SJCRH30 (cell line): Measurements from ENCODE around the gene SLC1A7. TPM values are rescaled to one million over a fixed set of nuclear protein-coding genes. Genes with fewer than 3 reads are reported as not detected.

ENCODE experiments used
- DNase-seq, 2 experiments: peaks; one replicate each; pipeline ENCODE4 v3.0.0-alpha.2; 2015 to 2020
- H3K27ac ChIP-seq: fragments of 250-450 bp; sonication (Bioruptor Pico); 2 replicates; pipeline ENCODE4 v1.5.1; 2020; ENCODE audit warnings: mild to moderate bottlenecking, moderate library complexity
- H3K27me3 ChIP-seq: fragments of 250-450 bp; sonication (Bioruptor Pico); 2 replicates; pipeline ENCODE4 v1.5.1; 2020; ENCODE audit warnings: mild to moderate bottlenecking, moderate library complexity
- H3K36me3 ChIP-seq: fragments of 250-450 bp; sonication (Bioruptor Pico); 2 replicates; pipeline ENCODE4 v1.5.1; 2020; ENCODE audit warnings: mild to moderate bottlenecking, moderate library complexity
- H3K4me1 ChIP-seq: fragments of 250-450 bp; sonication (Bioruptor Pico); 2 replicates; pipeline ENCODE4 v1.5.1; 2020; ENCODE audit warnings: mild to moderate bottlenecking, moderate library complexity
- H3K4me3 ChIP-seq: fragments of 250-450 bp; sonication (Bioruptor Pico); 2 replicates; pipeline ENCODE4 v1.5.1; 2020; ENCODE audit warnings: mild to moderate bottlenecking, moderate library complexity
- H3K9me3 ChIP-seq: fragments of 250-450 bp; sonication (Bioruptor Pico); replicated peaks from 2 replicates; pipeline ENCODE4 v1.5.1; 2020; ENCODE audit warnings: mild to moderate bottlenecking, moderate library complexity
- total RNA-seq: library from RNA; depleted of rRNA; stranded (reverse); fragments of >200 nt; shearing (Covaris generic); gene quantifications from 2 replicates; pipeline ENCODE4 v1.2.3, GENCODE V29; 2014

Gene SLC1A7
- total RNA-seq, 1 experiment from 2014 or later = 0.04 TPM

DNA sequence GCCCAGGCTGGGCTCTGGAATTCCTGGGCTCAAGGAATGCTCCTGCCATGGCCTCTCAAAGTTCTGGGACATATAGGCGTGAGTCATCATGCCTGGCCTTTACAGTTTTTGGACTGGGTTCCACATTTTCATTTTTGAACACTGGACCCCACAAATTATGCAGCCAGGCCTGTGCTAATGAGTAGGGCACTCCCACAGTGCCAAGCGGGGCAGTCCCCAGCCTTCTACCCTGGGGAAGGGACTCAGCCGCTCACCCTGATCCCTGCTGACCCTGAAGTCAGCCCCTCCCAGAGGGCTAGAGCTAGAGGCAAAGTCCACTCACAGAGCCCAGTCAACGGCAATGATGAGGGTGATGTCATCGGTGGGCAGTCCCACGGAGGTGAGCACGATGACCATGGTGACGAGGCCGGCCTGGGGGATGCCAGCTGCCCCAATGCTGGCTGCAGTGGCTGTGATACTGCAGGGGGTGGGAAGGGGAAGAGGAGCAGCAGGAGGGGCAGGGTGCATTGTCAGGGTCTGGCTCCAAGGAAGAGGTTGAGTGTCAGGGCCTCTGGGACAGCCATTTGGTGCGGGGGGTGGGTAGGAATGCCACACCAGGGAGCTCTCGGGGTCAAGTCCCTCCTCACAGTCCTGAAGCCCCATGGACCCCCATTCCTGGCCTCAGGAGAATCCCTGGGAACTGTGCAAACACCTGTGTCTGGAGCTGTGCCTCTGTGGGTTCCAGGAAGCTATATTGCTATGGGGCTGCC is 52.8 kb downstream of the SLC1A7 start:
- peak; percentile 37 to 39 for DNase-seq
- Histone ChIP-seq H3K27me3 (no peaks in the 10 kb centered on the region), H3K9me3 (no peaks in the 10 kb centered on the region), H3K4me1 (peaks cover 32% of the 10 kb centered on the region), H3K4me3 (no peak overlapping the region), H3K36me3 (no peaks in the 10 kb centered on the region), H3K27ac (peak overlapping the region; percentile 17; the same call in 1 of the 2 replicates)

DNA sequence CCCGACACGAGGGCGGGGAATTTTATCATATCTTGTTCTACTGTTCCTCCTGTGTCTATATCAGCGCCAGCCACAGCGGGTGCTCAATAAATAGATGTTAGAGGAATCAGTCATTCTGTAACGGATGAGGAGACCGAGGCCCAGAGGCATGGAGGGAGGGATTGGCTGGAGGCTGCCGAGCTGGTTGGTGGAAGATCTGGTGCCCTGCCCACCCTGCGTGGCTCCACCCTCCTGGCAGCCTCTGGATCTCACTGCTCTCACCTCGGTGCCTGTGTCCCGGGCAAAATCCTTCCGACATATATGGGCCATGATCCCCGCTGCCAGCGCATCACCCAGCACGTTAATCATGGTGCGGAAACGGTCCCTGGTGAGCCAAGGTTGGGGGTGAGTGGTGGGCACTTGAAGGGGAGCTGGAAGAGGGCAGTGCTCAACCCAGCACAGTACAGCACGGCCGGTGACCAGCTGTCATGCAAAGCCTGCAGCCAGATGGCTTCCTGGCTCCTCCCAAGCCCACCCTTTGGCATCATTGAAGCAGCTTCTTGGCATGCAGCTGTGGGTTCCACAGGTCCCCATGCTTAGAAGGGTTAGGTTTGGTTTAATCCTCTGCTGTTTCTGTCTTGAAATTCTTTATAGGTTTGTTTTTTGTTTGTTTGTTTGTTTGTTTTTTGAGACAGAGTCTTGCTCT is 53.7 kb downstream of the SLC1A7 start:
- Histone ChIP-seq H3K27ac (peak overlapping the region; percentile 17; the same call in 1 of the 2 replicates), H3K9me3 (no peaks in the 10 kb centered on the region), H3K4me1 (peaks cover 32% of the 10 kb centered on the region), H3K4me3 (no peak overlapping the region), H3K27me3 (no peaks in the 10 kb centered on the region), H3K36me3 (no peaks in the 10 kb centered on the region)
- DNase-seq = peak; percentile 43 to 54

DNA sequence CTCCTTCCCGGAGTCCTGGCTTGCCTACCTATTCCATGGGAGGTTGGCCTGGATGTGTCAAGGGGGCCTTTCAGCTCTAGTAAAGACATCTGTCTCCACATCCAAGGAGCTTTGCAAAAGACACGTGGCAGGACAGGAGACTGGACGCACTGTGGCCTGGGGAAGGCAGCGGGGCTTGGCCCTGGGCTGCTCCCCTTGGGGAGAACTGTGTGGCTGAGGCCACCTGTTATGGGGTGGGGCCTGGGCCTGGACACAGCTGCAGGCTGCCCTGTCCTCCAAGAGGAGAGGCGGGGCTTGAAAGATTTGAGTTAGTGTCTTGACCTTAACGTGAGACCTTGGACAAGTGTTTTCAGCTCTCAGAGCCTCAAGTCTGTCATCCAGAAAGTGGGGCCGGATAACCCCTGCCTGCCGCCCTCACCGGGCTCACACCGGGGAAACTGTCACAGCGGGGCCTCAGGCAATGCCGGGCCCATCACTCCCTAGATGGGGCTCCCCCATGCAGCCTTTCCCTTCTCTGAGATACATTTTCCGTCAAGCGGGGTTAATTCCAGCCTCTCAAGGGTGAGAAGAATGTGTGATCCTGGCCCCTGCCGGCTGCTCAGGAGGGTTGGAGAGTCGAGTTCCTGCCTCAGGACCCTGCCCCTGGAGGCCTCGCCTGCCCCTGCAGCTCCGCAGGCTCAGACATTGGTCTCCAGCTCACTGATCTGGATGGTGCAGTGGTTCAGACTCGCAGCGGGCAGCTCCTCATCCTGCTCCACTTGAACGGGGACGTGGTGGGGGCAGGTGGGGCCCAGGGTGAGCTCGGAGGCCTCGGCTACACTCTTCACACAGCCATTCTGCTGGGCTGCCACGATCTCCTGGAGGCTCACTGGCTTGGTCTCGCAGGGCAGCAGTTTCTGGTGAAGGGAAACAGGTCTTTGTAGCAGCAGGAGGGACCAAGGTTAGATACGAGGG is 54.8 kb downstream of the SLC1A7 start:
- no peaks in the 10 kb centered on the region for H3K27me3 ChIP-seq
- H3K9me3 ChIP-seq = no peaks in the 10 kb centered on the region
- peak overlapping the region; percentile 13; the same call in 1 of the 2 replicates for H3K27ac ChIP-seq
- peaks cover 32% of the 10 kb centered on the region for H3K4me1 ChIP-seq
- H3K4me3 ChIP-seq = no peak overlapping the region
- no peaks in the 10 kb centered on the region for H3K36me3 ChIP-seq
- DNase-seq = peak; percentile 80 to 81

DNA sequence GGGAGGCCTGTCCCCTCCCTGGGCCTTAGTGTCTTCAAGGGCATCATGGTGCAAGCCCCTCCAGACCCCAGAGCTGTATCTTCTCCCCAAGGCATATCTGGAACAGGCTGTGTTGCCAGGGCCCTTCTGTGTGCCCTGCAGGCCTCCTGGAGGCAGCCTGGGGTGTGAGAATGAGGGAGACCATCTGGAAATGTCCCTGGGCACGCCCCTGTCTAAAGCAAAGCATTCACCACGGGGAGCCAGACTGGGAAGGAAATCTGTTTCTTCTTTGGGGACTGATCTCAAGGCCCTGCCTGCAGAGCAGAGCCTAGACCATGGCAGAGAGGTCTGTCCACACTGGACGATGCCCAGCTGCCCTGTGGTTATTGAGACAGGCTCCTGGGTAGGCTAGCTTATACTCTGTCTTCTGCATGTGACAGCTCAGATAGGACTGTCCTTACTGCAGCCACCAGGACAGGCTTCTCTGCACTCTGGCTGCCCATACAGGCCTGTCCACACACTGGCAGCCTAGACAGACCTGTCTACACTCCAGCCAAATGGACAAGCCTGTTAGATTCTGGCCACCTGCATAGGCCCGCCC is 55.9 kb downstream of the SLC1A7 start:
- peak in 1 of 2 experiments; percentile 16 for DNase-seq
- peaks cover 32% of the 10 kb centered on the region for H3K4me1 ChIP-seq
- no peak overlapping the region for H3K4me3 ChIP-seq
- H3K27ac ChIP-seq = 0 out of 2 replicates have a peak overlapping the region, but pooled peaks have one; percentile 3
- no peaks in the 10 kb centered on the region for H3K36me3 ChIP-seq
- H3K9me3 ChIP-seq = no peaks in the 10 kb centered on the region
- no peaks in the 10 kb centered on the region for H3K27me3 ChIP-seq

DNA sequence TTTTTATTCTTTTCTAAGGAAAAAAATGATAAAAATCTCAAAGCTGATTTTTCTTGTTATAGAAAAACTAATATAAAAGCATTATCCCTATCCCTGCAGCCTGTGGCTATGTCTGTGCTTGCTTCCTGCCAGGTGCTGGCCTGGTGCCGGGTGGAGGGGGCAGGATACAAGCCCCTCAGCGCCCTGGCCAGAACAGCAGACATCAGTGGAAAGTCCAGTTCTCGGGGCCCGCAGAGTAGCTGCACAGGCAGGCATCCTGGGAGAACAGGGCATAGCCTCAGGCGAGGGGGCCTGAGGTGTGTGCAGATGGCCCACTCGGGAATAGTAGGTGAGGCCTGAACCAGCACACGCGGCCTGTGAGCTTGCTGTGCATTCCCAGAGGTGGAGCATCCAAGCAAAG is 57.0 kb downstream of the SLC1A7 start:
- no peaks in the 10 kb centered on the region for H3K36me3 ChIP-seq
- DNase-seq = no peak
- H3K27me3 ChIP-seq = no peaks in the 10 kb centered on the region
- H3K4me1 ChIP-seq = peaks cover 29% of the 10 kb centered on the region
- H3K9me3 ChIP-seq = no peaks in the 10 kb centered on the region
- no peak overlapping the region for H3K27ac ChIP-seq
- no peak overlapping the region for H3K4me3 ChIP-seq

DNA sequence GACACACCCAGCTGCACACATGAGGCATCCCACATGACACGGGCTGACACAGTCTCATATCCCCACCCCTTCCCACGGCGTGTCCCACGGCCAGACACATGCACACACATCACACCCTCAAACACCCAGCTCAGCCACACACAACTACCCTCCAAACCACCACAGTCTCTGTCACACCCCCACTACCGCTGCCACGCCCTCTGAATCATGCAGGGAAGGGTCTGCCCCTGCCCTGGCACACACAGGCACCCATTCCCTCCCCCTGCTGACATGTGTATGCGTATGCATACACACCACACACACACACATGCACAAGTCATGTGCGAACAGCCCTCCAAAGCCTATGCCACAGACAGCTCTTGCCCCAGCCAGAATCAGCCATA is 57.9 kb downstream of the SLC1A7 start:
- Histone ChIP-seq H3K27ac (no peak overlapping the region), H3K9me3 (no peaks in the 10 kb centered on the region), H3K4me3 (no peak overlapping the region), H3K4me1 (peaks cover 27% of the 10 kb centered on the region), H3K27me3 (no peaks in the 10 kb centered on the region), H3K36me3 (no peaks in the 10 kb centered on the region)
- no peak for DNase-seq

DNA sequence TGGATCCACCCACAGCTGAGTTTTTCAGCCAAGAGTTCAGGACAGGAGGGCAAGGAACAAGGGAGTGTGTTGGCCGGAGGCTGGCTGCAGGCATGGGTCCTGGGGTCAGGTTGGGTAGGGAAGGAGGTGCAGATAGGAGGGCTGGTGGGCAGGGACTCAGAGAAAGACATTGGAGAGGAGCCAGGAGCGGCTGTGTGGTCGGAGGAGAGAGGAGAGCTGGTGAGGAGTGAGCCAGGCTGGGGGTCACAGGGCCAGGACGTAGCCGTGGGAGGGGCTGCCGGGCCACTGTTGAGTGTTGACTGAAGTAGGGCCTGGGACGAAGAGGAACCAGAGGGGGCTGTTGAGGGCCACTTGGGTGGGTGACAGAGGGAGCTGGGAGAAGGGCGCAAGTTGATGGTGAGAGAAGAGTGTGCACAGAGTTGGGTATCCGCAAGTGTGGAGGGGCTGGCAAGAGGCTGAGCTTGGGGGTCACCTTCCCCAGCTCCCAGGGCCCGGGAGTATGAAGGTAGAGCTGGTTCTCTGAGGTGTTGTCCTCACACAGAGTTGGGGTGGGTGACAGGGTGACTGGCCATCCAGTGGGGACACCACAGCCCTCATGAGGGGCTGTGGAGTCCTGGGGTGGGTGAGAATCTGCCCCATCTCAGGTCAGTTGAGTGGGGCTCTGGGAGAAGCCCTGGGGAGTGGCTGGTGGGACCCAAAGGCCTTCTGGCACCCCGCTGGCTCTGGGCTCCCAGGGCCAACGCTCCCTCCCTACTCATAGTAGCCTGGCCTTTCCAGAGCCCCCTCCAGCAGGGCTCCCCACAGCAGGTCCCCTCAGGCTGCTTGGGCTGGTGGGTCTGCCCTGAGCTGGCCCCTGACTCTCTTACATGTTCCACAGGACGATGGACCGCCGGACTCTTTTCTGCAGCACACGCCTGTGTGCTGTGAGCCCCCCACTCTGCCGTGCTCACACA is 58.5 kb downstream of the SLC1A7 start:
- H3K4me3 ChIP-seq = no peak overlapping the region
- no peaks in the 10 kb centered on the region for H3K9me3 ChIP-seq
- peaks cover 20% of the 10 kb centered on the region for H3K4me1 ChIP-seq
- H3K27me3 ChIP-seq = no peaks in the 10 kb centered on the region
- H3K27ac ChIP-seq = no peak overlapping the region
- DNase-seq = no peak
- H3K36me3 ChIP-seq = no peaks in the 10 kb centered on the region

DNA sequence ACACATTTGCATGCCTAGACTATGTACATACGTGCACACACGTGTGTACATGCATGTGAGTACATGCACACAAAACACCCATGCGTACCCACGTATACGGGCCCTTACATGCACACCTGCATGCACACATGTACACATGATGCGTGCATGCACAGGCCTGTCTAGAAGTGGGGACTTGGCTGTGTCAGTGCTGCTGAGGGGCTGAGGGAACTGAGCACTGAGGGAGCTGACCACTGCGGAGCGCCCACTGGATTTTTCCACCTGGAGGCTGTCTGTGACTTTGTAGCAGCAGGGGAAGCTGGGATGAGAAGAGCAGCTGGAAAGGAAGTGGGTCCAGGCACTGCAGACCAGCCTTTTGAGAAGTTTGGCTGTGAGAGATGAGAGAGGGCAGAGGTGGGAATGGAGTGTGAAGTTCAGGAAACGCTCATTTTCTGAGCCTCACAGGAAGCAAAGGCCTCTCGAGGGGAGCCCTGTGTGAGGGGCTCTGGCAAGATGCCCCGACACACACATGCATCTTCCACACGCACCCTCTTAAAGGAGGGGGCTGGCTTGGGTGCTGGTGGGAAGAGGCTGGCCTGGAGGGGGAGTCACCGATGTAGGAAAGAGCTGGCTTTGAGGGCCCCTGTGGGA is 59.5 kb downstream of the SLC1A7 start:
- no peaks in the 10 kb centered on the region for H3K9me3 ChIP-seq
- DNase-seq = no peak
- H3K36me3 ChIP-seq = no peaks in the 10 kb centered on the region
- H3K4me3 ChIP-seq = no peak overlapping the region
- peaks cover 12% of the 10 kb centered on the region for H3K4me1 ChIP-seq
- no peaks in the 10 kb centered on the region for H3K27me3 ChIP-seq
- no peak overlapping the region for H3K27ac ChIP-seq

DNA sequence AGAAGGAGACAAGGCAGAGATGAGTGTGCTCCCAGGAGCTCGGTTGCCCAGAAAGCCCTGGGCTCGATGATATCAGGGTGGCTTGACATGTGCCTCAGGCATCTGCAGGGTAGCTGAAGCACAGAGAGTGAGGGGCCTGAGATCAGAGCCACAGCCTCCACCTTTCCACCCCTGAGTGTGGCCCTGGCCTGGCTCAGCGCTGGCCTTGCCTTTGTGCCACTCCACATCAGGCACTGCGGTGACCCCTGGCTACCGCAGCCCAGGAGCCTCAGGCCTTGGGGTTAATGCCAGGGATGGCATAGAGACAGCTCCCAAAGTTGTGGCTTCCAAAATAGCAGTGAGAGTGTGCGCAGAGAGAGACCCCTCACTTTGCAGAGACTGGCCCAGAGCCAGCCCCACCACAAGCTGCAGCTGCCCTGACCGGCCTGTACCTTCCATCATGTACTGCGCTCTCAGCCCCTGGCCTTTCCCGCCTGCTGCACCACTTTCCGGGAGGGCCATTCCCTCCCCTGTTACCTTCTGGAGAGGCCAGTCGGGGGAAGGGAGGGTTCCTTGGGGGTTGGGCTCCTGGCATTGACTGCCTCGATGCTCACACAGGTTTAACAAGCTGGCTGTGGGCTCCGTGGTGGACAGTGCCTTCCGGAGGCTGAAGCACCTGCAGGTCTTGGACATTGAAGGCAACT is 60.9 kb downstream of the SLC1A7 start:
- no peaks in the 10 kb centered on the region for H3K36me3 ChIP-seq
- no peaks in the 10 kb centered on the region for H3K4me1 ChIP-seq
- peak; percentile 45 to 49 for DNase-seq
- no peaks in the 10 kb centered on the region for H3K27me3 ChIP-seq
- no peaks in the 10 kb centered on the region for H3K9me3 ChIP-seq
- H3K4me3 ChIP-seq = no peak overlapping the region
- H3K27ac ChIP-seq = no peak overlapping the region

DNA sequence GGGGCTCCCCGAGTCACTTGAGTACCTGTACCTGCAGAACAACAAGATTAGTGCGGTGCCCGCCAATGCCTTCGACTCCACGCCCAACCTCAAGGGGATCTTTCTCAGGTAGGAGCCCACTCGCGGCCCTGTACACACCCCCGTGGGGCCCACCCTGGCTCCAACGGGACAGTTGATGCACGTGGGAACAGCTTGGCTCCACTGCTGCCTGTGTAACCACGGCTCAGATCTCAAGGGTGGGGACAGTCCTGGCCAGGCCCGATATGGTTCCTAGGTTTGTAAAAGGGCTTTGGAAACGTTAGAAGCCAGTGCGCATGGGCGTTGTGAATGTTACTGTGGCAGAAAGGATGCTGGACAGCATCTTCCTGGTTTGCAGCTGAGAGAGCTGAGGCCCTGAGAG is 61.7 kb downstream of the SLC1A7 start:
- DNase-seq = no peak
- H3K4me3 ChIP-seq = no peak overlapping the region
- no peaks in the 10 kb centered on the region for H3K4me1 ChIP-seq
- H3K36me3 ChIP-seq = no peaks in the 10 kb centered on the region
- H3K27me3 ChIP-seq = no peaks in the 10 kb centered on the region
- no peaks in the 10 kb centered on the region for H3K9me3 ChIP-seq
- H3K27ac ChIP-seq = no peak overlapping the region

DNA sequence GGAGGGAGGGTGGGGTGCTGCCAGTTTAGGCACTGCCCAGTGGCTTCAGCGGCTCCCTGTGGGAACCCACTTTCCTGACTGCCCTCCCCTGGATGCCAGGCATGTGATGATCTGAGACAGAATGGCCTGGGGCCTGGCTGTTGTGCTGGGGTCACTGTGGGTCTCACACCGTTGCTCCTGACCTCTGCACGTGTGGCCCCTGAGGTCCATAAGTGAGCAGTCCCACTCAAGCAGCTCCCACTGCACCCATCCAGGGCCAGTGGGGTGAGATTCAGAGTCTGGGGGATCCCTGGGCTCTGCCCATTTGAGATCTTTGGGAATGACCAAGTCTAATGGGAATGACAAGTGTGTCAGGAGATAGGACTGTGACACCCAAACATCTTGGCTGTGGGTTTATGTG is 62.4 kb downstream of the SLC1A7 start:
- no peak for DNase-seq

DNA sequence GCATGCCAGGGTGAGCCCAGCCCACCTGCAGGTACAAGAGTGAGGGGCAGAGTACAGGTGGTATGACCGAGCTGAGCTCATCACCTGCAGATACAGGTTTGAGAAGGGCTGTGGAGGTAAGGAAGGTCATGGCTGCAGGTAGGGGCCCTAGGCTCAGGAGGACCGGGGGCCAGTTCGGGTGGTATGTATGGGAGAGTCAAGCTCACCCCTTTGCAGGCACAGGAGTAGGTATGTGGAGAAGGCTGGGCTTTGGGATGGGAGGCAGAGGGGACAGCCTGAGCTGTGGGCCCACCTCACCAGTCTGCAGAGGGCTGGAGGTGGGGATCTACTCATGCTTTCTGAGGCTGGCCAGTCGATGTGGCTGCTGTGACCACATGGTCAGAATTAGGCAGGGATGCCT is 63.2 kb downstream of the SLC1A7 start:
- no peak for DNase-seq
- Histone ChIP-seq H3K4me3 (no peak overlapping the region), H3K27ac (no peak overlapping the region), H3K4me1 (no peaks in the 10 kb centered on the region), H3K27me3 (no peaks in the 10 kb centered on the region), H3K9me3 (no peaks in the 10 kb centered on the region), H3K36me3 (no peaks in the 10 kb centered on the region)

More for the DNA sequence above, 62.4 kb downstream of the SLC1A7 start:
- Histone ChIP-seq H3K4me3 (no peak overlapping the region), H3K27me3 (no peaks in the 10 kb centered on the region), H3K36me3 (no peaks in the 10 kb centered on the region), H3K4me1 (no peaks in the 10 kb centered on the region), H3K27ac (no peak overlapping the region), H3K9me3 (no peaks in the 10 kb centered on the region)
